Bronchial epithelial cell (primary cell): ENCODE data around the gene PCSK9. TPM values are rescaled to one million over a fixed set of nuclear protein-coding genes. Genes with fewer than 3 reads are reported as not detected.
"Not testable (repeated sequence)": the region's sequence is repeated elsewhere in the genome, so short reads cannot be mapped to it uniquely, and the experiment has no call there.

ENCODE experiments used
- DNase-seq: peaks from one replicate; pipeline ENCODE4 v3.0.0-alpha.2; 2010; ENCODE audit warnings: low read depth
- FAIRE-seq: peaks from 2 replicates; lab custom pipeline; 2011; peaks lifted over from hg19 to GRCh38; lab: Jason Lieb, UNC
- H3K27me3 ChIP-seq: 2 replicates; pipeline ENCODE4 v1.5.1; 2011; ENCODE audit warnings: low read length; ENCODE audit not compliant: control insufficient read depth, insufficient read depth
- H3K36me3 ChIP-seq: 2 replicates; pipeline ENCODE4 v1.5.1; 2011; ENCODE audit warnings: low read length; ENCODE audit not compliant: control insufficient read depth, insufficient read depth
- H3K4me3 ChIP-seq: 2 replicates; pipeline ENCODE4 v1.5.1; 2011; ENCODE audit warnings: mild to moderate bottlenecking, low read depth, low read length, control low read depth
- CTCF ChIP-seq: IDR thresholded peaks from 2 replicates; pipeline ENCODE4 v1.5.1; 2011; ENCODE audit warnings: mild to moderate bottlenecking, moderate library complexity, low read length, control low read depth, inconsistent platforms; ENCODE audit not compliant: insufficient read depth, severe bottlenecking
- total RNA-seq: library from RNA; depleted of rRNA; stranded (reverse); fragments of >200 nt; gene quantifications from 2 replicates; pipeline ENCODE4 v1.2.1, GENCODE V29; 2014

Gene PCSK9
- total RNA-seq, 1 donor from 2014 or later = 11.3 TPM

- TF ChIP-seq CTCF = no peak
- DNase-seq = no peak
- no peaks in the 10 kb centered on the region for H3K36me3 ChIP-seq
- no peaks in the 10 kb centered on the region for H3K27me3 ChIP-seq
- no peak overlapping the region for H3K4me3 ChIP-seq
- no peak for FAIRE-seq
These were observed 28.5 kb upstream of the PCSK9 start for GRCh38 chr1:55010887-55011217.

DNA sequence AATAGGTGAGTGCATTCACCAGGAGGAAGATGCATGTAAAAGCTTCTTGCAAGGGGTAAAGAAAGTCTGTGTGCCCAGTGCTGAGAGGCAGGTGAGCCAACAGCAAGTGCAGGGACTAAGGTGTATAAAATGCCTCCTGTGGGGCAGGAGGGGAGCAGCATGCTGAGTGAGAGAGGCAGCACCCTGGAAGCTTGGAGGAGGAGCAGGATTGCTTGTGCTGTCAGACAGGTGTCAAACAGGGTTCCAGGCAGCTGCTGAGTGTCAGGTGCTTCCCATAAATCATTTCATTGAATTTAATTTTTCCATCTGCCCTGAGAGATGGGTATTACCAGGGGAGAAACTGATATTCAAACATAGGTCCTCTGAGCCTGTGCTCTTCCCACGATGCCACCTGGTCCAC lies 26.7 kb upstream of the PCSK9 start:
- H3K4me3 ChIP-seq = no peak overlapping the region
- DNase-seq = no peak
- no peak for TF ChIP-seq CTCF
- no peaks in the 10 kb centered on the region for H3K36me3 ChIP-seq
- no peaks in the 10 kb centered on the region for H3K27me3 ChIP-seq
- no peak for FAIRE-seq

DNA sequence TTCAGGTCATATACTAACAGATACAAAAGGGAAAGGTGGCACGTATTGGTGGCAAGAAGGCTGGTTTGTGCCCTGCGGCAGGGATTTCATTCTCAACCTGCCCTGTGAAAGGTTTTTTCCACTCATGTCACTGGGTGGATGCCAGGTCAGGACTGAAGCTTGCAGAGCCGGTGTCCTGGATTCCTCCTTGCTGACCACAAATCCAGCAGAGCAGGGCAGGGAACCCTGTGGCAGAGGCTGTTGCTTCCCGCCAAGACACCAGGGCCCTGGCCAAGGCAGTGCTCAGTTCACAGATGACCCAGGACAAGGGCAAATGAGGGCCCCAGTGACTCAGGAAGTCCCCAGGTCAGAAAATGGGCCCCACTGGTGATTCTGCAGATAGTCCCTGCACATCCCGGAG lies 24.2 kb upstream of the PCSK9 start:
- DNase-seq (no peak), FAIRE-seq (no peak)
- Histone ChIP-seq H3K27me3 (peaks cover 2% of the 10 kb centered on the region), H3K36me3 (no peaks in the 10 kb centered on the region), H3K4me3 (no peak overlapping the region)
- no peak for TF ChIP-seq CTCF

- no peak for FAIRE-seq
- no peak for DNase-seq
- H3K4me3 ChIP-seq = no peak overlapping the region
- peaks cover 2% of the 10 kb centered on the region for H3K27me3 ChIP-seq
- TF ChIP-seq CTCF = no peak
- no peaks in the 10 kb centered on the region for H3K36me3 ChIP-seq
These were observed 23.4 kb upstream of the PCSK9 start for GRCh38 chr1:55015731-55016620.

DNA sequence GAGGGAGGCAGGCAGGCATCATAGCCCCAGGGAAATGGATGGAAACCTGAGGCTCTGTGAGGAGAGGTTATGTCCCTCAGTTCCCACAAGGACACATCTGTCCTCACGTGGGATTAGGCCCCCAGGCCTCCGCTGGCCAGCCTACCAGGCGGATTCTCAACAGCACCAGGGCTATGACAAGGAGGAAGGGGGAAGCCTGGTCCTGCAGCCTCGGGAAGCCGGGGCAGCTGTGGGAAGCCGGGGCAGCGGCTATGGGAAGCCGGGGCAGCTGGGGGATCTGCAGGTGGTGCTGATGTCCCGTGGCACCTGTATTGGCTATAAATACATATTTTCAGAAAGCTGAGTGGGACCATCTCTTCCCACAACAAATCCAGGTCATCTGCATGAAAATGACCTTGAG lies 21.0 kb upstream of the PCSK9 start:
- no peak for TF ChIP-seq CTCF
- Histone ChIP-seq H3K27me3 (peaks cover 2% of the 10 kb centered on the region), H3K4me3 (no peak overlapping the region), H3K36me3 (no peaks in the 10 kb centered on the region)
- DNase-seq (no peak), FAIRE-seq (no peak)

DNA sequence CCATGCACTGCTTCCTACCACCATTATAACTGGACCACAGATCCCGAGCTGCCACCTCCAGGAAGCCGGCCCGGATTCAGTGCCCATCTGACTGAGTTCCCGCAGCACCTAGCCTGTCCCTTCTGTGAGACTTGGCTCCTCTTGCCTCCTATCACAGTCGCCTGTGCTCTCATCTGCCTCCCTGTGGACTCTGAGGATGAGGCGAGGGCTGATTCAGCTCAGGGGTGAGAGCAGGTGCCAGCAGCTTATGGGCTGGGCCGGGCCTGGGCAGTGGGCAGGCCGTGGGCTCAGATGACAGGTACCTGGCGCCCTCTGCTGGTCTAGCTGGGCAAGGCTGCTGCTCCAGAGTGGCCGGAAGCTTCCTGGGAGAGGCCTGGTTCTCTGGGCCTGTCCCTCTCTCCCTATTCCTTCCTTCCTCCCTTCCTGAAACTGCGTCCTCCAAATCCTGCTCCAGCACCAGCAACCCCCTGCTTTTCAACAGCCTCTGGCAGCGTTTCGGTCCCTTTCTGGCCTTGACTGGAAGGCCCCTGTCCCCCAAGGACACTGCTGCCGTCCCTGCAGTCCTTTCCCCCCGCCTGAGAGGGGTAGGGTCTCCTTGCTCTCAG lies 17.3 kb upstream of the PCSK9 start:
- peak; percentile 80 for DNase-seq
- H3K4me3 ChIP-seq = no peak overlapping the region
- peaks cover 2% of the 10 kb centered on the region for H3K27me3 ChIP-seq
- TF ChIP-seq CTCF = peak; percentile 99
- no peaks in the 10 kb centered on the region for H3K36me3 ChIP-seq
- peak; percentile 81 for FAIRE-seq

GRCh38 chr1:55024163-55024562 lies 15.2 kb upstream of the PCSK9 start:
- H3K36me3 ChIP-seq, H3K4me3 ChIP-seq, FAIRE-seq, H3K27me3 ChIP-seq, DNase-seq: not testable (repeated sequence)

DNA sequence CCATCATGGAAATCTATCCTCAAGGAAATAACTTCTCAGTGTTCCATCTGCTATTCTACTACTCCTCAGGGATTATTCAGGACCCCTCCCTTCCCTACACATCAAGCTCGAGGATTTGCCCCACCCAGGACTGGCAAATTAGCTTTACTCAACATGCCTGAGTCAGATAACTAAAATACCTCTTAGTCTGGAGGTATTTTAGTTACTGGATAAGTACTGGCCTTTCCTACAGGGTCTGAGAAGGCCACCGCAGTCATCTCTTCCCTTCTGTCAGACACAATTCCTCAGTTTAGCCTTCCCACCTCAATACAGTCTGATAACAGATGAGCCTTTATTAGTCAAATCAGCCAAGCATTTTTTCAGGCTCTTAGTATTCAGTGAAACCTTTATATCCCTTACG lies 12.7 kb upstream of the PCSK9 start:
- not testable (repeated sequence) for H3K27me3 ChIP-seq, DNase-seq, H3K4me3 ChIP-seq, FAIRE-seq, H3K36me3 ChIP-seq
